ENCODE measurements around the gene TNFAIP8L3.
"Not testable (repeated sequence)": the region's sequence is repeated elsewhere in the genome, so short reads cannot be mapped to it uniquely, and the experiment has no call there.

TNFAIP8L3 gene

DNA sequence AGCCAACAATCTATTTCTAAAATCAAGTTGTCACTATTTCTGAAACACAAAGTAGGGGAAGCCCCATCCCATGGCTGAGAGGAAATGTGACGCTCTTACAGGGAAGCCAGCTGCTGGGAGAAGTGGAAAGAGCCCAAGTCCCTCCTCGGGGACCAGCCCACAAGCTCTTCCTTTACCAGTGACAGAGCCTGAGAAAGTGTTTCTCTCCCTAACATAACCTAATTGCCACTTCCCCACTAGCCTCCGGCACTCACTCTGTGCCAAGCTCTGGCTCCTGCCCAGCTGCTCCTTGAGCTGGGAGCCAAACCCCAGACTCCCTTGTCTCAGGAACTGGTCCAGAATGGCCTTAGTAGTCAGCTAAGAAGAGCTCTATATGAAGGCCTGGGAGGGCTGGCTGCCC is 42.9 kb downstream of the TNFAIP8L3 start:
- DNase-seq = no peak

DNA sequence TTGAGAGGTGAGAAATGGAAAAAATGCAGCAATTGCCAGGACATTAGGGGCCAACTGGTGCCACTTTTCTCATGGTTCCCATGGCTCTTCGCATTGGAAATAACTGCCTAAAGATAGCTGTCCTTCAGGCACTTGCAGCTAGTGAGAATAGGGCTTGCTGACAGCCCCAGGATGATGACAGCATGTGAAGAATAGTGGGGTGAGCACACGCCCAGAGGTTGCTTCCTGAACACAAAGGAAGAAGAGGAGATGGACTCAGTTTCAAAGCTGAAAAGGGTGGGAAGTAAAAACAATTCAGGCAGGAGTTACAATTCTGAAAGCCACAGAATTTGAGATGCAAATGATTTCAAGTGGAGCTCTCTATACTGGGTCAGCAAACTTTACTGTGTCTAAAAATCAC is 45.6 kb downstream of the TNFAIP8L3 start:
- DNase-seq = no peak

DNA sequence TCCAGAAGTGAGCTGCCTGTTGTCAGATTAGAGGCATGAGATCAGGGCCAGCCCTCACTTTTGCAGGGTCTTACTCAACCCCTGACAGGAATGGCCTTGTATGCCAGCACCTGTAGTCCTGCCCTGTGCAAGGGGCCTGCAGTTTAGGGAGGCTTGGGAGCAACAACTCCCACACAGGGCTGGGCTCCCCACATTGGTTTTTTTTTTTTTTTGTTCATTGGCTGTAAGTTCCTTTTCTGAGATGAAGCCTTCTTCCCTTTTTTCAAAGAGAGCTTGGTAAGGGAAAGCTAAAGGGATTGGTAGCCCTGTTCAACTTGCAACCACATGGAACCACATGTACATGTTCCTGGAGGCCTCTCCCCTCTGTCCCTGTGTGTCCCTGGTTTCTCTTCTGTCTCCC is 46.4 kb downstream of the TNFAIP8L3 start:
- DNase-seq = no peak

DNA sequence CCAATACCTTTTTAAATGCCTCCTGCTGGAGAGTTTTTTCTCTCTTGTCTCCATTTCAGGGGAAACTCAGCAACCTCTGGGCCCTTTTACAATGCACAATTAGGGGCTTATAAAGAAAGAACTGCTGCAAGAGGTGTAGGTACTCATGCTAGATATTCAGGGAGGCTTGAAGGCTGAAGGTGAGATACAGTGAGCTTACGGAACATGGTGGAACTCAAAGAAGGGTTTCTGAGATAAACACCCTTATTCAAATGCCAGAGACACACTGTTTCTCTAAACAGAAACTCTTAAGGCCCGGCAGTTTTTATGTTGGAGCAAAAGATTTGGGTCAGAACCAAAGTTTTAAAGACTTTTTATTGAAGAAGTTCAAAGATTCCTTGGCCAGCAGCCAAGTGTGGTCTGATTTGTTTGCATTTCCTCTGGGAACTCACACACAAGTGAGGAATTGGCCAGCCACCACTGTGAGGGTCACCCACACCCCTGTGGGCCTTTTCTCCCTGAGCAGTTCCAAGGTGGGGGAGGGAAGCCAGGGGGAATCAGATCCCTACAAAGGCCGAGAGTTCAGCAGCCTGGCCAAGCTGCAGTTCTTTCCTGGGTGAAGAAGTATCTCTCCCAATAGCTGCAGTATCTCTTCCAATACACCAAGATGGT is 47.8 kb downstream of the TNFAIP8L3 start:
- DNase-seq = no peak

DNA sequence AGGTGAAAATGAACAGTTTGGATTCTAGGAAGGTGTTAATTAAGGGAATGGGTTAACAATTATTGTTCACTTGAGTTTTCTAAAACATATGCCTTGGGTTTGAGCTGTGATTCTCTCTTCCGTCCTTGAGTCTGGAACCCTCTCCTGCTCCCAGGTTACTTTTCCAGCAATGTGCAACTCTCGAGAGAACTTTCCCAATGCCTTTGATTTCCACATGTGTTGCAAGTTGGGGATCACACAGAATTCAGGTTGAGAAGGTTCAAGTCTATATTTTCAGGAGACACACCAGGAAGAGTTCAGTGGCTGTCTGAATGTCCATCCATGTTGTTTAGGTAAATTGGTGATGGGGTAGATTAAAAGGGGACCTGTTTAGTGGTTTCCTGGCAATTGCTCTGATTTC is 48.7 kb downstream of the TNFAIP8L3 start:
- DNase-seq = no peak

DNA sequence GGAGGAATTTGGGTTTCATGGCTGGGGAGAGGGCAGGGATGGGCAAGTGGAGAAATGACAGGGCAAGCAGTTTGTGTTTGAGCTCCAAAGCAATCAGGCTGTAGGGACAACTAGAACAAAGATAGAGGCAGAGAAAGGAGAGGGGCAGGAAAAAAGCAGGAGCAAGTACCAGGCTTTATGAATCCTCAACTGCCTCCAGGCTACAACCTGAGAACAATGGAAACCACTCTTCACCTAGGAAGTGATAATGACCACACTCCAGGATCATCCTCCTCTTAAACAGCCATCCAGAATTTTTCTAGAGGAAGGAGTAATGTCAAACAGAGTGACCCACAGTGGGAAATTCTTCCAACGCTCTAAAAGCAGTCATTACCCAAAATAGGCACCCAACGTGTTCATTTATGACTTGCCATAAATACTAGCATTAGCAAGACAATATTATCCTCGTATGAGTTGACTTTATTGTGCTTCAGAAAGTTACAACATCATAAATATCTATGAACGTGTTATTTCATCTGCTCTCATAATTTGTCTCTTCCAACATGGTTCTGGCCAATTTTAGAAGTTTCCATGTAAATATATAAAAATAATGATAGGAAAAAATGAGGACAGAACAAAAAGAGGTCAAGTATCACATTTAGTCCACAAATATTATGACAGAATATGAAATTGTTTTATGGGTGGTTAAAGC is 50.5 kb downstream of the TNFAIP8L3 start:
- DNase-seq = no peak

DNA sequence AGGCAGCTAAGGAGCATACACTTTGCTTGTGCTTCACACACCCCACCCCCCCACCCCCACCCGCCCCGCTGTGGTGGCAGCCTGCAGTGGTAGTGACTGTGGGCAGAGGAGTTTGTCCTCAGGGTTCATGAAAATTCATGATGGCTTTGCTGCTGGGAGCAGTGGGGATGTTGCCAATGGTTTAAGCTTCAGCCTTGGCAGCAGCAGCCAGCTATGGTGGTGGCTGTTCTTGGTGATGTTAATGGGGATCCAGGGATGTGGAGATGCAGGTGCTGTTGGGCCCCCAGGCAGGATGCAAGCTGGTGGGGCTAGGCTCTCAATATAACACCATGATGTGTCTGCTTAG is 55.8 kb downstream of the TNFAIP8L3 start:
- no peak for DNase-seq

DNA sequence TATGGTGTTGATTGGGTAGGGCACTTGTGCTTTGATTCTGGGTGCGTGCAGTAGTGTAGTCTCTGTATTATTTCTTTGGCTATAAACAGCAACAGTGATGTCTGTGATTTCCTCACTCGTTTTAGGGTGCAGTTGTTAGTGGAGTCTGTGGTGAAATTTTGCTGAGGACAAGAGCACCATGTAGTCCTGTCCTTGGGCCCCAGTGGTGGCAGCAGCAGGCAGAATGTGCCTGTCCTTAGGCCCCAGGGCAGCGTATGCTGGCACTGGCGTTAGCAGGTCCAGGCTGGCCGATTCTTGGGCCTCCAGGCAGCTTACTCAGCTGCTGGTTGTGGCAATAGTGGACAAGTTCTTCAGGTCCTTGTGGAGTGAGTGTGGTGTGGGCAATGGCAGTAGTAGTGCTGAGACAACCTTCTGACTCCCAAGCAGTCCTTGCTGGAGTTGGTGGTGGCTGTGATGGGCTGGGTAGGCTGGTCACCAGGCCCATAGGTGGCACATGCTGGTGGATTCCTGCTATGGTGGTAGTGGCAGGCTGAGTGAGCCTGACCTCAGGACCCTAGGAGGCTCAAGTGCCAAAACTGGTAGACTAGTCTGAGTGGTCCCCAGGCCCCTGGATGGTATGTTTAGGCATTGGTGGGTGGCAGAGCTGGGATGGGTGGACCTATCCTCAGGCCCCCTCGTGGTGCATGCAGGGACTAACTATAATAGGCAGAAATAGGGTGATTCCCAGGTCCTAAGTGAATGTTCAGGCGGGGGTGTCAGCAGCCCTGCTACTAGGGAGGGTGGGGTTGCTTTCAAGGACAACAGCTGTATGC is 56.3 kb downstream of the TNFAIP8L3 start:
- no peak for DNase-seq

DNA sequence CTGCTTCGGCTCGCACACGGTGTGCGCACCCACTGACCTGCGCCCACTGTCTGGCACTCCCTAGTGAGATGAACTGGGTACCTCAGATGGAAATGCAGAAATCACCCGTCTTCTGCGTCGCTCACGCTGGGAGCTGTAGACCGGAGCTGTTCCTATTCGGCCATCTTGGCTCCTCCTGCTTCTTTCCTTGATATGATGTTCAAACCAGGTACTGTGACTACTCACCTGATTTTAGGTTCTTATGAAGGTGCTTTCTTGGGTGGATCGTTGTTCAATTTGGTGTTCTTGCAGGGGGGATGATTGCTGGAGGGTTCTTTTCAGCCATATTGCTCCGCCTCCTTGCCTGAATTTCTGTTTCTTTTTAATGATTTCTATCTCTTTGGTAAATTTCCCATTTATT is 57.2 kb downstream of the TNFAIP8L3 start:
- DNase-seq = not testable (repeated sequence)

DNA sequence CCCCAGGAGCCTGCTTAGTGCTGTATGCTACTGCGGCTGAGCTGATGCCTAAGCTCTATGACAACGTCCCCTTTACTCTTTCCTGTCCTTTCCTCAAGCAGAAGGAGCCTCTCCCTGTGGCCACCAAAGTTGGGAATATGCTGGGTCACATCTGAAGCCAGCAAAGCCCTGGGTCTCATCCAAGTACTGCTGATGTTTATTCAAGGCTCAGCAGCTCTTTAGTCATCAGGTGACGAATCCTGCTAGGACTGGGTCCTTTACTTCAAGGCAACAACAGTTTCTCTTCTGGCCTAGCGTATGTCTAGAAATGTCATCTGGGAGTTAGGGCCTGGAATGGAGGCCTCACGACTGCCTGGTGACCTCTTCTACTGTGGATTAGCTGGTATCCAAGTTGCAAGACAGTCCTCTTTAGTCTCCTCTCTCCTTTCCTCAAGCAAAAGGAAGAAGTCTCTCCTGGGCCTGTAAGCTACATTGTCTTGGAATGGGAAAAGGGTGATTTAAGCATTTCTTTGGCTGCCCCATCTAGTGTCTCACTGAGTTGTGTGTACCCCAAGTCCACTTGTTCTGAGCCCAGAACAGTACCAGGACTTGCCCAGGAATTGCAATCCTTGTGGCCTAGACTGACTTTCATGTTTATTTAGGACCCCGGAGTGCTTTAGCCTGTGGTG is 63.9 kb downstream of the TNFAIP8L3 start:
- DNase-seq = no peak

DNA sequence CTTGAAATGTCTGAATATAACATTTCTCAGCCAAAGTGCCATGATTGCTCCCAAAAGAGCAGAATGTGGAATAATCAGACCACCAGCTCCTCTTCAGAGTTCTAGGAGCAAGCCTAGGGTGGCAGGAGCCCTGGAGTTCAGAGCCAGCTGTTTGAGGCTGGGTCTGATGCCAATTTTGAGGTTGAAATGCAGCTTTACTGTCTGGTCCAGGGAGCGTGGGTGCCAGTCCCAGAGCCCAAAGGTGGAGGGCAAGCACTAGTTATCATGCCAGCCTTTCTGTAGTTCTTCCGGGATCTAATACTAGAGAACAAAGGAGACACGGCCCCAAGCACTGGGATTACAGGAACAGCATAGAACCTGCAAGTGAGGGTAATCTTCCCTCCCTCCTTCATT is 69.3 kb downstream of the TNFAIP8L3 start:
- DNase-seq = no peak

DNA sequence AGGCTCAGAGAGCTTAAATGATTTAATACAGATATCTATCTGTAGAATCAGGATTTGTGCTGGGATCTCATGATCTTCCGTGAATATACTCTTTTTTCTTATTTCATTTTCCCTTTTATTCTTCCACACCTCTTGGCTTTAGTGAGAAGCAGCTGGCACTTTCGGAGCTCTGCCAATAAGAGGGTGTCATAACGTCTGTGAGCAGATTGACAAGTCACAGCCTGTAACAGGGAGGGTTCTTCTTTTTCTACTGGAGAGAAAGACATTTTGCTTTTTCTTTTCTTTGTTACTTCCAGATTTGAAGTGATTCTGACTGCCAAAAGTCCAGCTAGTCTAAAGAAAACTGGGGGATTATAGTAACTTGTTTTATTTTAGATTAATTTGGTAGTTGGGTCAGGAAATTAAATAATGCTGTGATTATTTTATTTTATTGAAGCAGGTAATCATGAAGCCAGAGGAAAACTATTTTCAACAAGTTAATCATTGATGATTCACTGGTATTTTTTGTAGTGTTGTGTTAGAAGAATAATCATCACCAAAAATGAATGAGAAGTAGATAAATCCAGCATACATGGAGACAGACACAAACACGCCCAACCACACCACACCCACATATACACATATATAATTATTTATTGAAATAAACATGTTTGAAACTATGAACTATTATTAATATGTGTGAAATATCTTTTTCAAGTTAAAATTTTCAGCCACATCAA is 69.8 kb downstream of the TNFAIP8L3 start:
- no peak for DNase-seq

DNA sequence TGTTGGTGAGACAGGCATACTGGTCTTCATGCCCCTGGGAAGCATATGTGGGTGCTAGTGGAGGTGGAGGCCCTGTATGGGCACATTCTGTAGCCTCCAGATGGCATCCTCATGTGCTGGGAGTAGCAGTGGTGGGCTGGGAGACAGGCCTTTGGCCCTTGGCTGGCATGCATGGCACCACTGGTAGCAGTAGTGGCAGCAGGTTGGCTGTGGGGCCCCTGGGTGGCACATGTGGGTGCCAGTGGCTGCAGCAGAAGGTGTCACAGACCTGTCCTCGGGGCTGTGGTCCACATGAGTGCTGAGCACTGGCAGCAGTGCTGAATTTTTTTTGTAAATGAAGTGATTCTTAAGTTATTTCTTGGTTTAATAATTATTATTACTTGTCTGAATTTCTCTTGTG is 71.2 kb downstream of the TNFAIP8L3 start:
- DNase-seq = no peak

DNA sequence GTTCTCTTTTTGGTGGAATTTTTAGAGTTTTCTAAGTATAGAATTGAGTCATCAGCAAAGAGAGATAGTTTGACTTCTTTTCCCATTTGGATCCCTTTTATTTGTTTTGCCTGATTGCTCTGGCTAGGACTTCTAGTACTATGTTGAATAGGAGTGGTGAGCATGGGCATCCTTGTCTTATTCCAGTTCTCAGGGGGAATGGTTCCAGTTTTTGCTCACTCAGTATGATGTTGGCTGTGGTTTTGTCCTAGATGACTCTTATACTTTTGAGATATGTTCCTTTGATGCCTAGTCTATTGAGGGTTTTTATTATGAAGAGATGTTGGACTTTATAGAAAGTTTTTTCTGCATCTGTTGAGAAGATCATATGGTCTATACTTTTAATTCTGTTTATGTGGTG is 72.5 kb downstream of the TNFAIP8L3 start:
- DNase-seq = no peak

DNA sequence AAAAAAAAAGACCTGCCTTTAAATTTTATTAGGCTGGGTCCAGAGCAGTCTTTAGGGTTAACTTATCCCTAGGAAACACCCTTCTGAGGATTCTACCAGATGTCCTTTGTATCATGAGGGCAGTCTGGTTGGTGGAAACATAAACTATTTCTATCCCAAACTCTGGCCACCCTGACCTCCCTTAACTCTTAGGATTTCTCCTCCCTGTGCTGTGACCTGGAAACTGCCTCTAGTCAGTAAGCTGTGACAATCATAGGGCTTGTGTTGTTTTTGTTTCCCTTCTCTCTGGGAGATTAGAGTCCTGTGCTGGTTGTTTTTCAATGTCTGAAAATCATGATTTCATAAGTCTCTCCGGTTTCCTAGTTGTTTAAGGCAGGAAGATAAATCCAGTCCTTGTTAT is 78.1 kb downstream of the TNFAIP8L3 start:
- DNase-seq = no peak

DNA sequence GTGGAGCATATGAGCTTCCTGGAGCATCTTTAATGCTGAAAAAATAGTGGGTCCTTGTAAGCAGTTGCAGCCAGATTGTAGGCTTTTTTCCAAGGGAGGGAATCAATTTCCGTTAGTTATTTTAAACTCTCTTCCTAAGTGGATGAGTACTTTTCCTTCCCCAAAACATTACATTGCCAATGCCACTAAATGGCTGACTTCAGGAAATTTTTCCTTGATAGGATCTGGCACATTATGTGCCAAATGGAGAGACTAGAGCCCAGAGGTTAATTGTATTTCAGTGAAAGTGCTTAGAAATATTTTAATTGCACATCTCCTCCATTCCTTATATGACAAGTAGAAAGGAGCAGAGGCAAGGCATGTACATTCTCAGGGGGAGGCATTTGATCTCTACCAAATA is 83.5 kb downstream of the TNFAIP8L3 start:
- DNase-seq = no peak

DNA sequence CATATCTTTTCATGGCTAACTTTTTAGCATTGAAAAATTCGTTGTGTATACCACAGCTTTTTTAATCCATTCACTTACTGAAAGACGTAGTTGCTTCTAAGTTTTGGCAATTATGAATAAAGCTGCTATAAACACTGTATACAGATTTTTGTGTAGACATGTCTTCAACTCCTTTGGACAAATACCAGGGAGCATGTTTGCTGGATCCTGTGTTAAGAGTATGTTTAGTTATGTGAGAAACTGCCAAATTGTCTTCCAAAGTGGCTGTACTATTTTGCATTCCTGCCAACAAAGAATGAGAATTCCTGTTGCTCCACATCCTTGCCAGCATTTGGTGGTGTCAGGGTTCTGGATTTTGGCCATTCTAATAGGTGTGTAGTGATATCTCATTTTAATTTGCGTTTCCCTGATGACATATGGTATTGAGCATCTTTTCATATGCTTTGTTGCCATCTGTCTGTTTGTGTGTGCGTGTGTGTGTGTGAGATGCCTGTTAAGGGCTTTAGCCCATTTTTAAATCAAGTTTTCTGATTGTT is 87.5 kb downstream of the TNFAIP8L3 start:
- no peak for DNase-seq

Measured in NCI-H510A (cell line).